Keratinocyte (primary cell): Measurements from ENCODE around the gene RAB14.

ENCODE experiments used
- CTCF ChIP-seq, 3 experiments: IDR thresholded peaks in 1 of 3; conservative IDR thresholded peaks in 1 of 3; optimal IDR thresholded peaks in 1 of 3; 2 replicates in 2 of 3; 3 replicates in 1 of 3; pipeline versions ENCODE3 to v1.5.1; 2011; ENCODE audit warnings: low read length in 3 of 3, mild to moderate bottlenecking in 3 of 3, moderate library complexity in 2 of 3, control low read depth in 1 of 3, inconsistent platforms in 1 of 3; ENCODE audit not compliant: insufficient read depth in 2 of 3; ENCODE audit errors: extremely low read depth in 1 of 3
- EZH2 ChIP-seq: IDR thresholded peaks from one replicate; pipeline ENCODE4 v1.6.1; 2012; ENCODE audit warnings: inconsistent platforms, mild to moderate bottlenecking, low read length, moderate library complexity

DNA sequence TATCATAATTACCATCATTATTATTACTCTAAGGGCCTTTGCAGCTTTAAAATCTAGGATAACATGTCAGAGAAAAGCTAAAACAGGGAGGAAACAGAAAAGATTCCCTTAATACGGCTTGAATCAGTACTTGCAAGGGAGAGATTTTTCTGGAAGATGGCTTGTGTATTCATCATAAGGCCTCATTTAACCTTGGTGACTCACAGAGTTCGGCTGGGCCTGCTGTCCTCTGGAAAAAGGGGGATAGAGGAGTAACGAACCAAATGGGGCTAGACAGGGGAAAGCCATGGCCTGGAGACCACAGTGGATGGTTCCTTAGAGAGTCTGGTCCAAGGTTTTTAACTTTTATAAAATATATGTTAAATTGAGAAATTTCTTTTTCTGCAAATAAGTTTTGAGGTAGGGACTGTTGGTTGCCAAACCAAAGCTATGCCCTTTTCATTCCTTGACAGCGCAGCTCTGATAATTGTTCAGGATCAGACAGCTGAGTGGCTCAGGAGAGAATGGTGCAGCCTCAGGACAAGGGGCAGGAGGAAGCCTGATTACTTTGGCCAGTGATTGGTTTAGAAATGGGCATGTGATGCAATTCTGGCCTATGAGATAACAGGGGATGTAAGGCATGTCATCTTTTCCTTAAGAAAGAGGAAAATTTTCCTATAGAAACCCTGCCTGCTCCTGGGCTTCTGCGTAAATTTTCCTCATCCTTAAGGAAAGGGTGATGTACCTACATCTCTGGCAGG lies 40.7 kb upstream of the RAB14 start:
- TF ChIP-seq CTCF (optimal IDR thresholded peaks at IDR 0.05 in 1 of 3, IDR thresholded peaks at IDR 0.05 in 1 of 3, conservative IDR thresholded peaks at IDR 0.05 in 1 of 3; ENCODE audit: extremely low read depth in 1 of 3, insufficient read depth in 2 of 3, low read length in 3 of 3): no peak
- no peak for TF ChIP-seq EZH2
